SK-N-SH (cell line): Measurements from ENCODE around the gene CDC42BPG. TPM values are rescaled to one million over a fixed set of nuclear protein-coding genes. Genes with fewer than 3 reads are reported as not detected.

ENCODE experiments used
- CTCF ChIA-PET: fragments of 300-600, 350-600 bp; formaldehyde crosslinking; extraction: SDS; loops from one replicate; lab custom pipeline; 2021; lab: Yijun Ruan, JAX
- POLR2A ChIA-PET: fragments of 350-600 bp; sonication (Branson Sonifier 250); formaldehyde crosslinking; extraction: SDS; loops from one replicate; lab custom pipeline; 2020; ENCODE audit warnings: antibody characterized with exemption, inconsistent platforms; lab: Yijun Ruan, JAX
- DNase-seq: peaks from one replicate; pipeline ENCODE4 v3.0.0; 2012
- H2AFZ ChIP-seq: fragments of 200-600 bp; sonication (generic); 2 replicates; pipeline ENCODE4 v1.8.1; 2016; ENCODE audit warnings: antibody characterized with exemption, mild to moderate bottlenecking, low read depth
- H3F3A ChIP-seq: fragments of 200-600 bp; sonication (generic); replicated peaks from 2 replicates; pipeline ENCODE3; 2016; ENCODE audit warnings: antibody characterized with exemption, mild to moderate bottlenecking; ENCODE audit not compliant: insufficient read depth
- H3K27ac ChIP-seq, 2 experiments: fragments of 200-500 bp in 1 of 2; fragments of 200-600 bp in 1 of 2; sonication (Bioruptor generic) in 1 of 2; sonication (generic), shearing (Covaris generic) in 1 of 2; 2 replicates each; pipeline versions ENCODE4 v1.5.1 to v1.6.1; 2014 to 2016; ENCODE audit warnings: low read depth in 2 of 2, inconsistent platforms in 1 of 2, low read length in 1 of 2, mild to moderate bottlenecking in 1 of 2, mixed read lengths in 1 of 2
- H3K27me3 ChIP-seq: fragments of 200-600 bp; sonication (generic), shearing (Covaris generic); 2 replicates; pipeline ENCODE4 v1.6.1; 2016; ENCODE audit warnings: mixed run types; ENCODE audit not compliant: insufficient read depth
- H3K36me3 ChIP-seq, 2 experiments: fragments of 200-500 bp in 1 of 2; fragments of 200-600 bp in 1 of 2; sonication (Bioruptor generic) in 1 of 2; sonication (generic) in 1 of 2; replicated peaks in 1 of 2; 2 replicates each; pipeline versions ENCODE3 to v1.5.1; 2014 to 2016; ENCODE audit warnings: low read length in 1 of 2, mild to moderate bottlenecking in 1 of 2; ENCODE audit not compliant: insufficient read depth in 2 of 2, control insufficient read depth in 1 of 2
- H3K4me1 ChIP-seq, 2 experiments: fragments of 200-500 bp in 1 of 2; fragments of 200-600 bp in 1 of 2; sonication (Bioruptor generic) in 1 of 2; sonication (generic), shearing (Covaris generic) in 1 of 2; 2 replicates each; pipeline versions ENCODE4 v1.5.1 to v1.6.1; 2014 to 2016; ENCODE audit warnings: low read depth in 1 of 2, low read length in 1 of 2, mixed run types in 1 of 2; ENCODE audit not compliant: insufficient read depth in 2 of 2, control insufficient read depth in 1 of 2
- H3K4me2 ChIP-seq: fragments of 200-600 bp; sonication (generic), shearing (Covaris generic); 2 replicates; pipeline ENCODE4 v1.6.1; 2017; ENCODE audit warnings: mixed run types
- H3K4me3 ChIP-seq, 2 experiments: fragments of 200-500 bp in 1 of 2; fragments of 200-600 bp in 1 of 2; sonication (Bioruptor generic) in 1 of 2; sonication (generic), shearing (Covaris generic) in 1 of 2; 2 replicates each; pipeline versions ENCODE4 v1.5.1 to v1.8.1; 2014 to 2016; ENCODE audit warnings: low read depth in 2 of 2, inconsistent platforms in 1 of 2, low read length in 1 of 2, mild to moderate bottlenecking in 1 of 2, mixed read lengths in 1 of 2, moderate library complexity in 1 of 2
- H3K79me2 ChIP-seq: fragments of 200-600 bp; sonication (generic); 2 replicates; pipeline ENCODE4 v1.8.1; 2017; ENCODE audit warnings: mild to moderate bottlenecking; ENCODE audit not compliant: insufficient read depth
- H3K9ac ChIP-seq: fragments of 200-600 bp; sonication (generic); 2 replicates; pipeline ENCODE4 v1.6.1; 2017; ENCODE audit warnings: mixed run types
- H3K9me2 ChIP-seq: fragments of 200-600 bp; sonication (generic); 2 replicates; pipeline ENCODE4 v1.6.1; 2017; ENCODE audit warnings: mixed run types
- H3K9me3 ChIP-seq: fragments of 200-600 bp; sonication (generic); 2 replicates; pipeline ENCODE4 v1.6.1; 2017; ENCODE audit warnings: mixed run types, mild to moderate bottlenecking, moderate library complexity
- H4K20me1 ChIP-seq: fragments of 200-600 bp; sonication (generic); 2 replicates; pipeline ENCODE4 v1.6.1; 2017; ENCODE audit warnings: mild to moderate bottlenecking, mixed run types; ENCODE audit not compliant: insufficient read depth
- CHD2 ChIP-seq: fragments of 150-350 bp; IDR thresholded peaks from 2 replicates; pipeline ENCODE4 v1.6.1; 2018; ENCODE audit warnings: low read length; ENCODE audit not compliant: partially characterized antibody
- ELF1 ChIP-seq: IDR thresholded peaks from 2 replicates; pipeline ENCODE4 v1.4.0; 2012
- FOSL2 ChIP-seq: IDR thresholded peaks from 2 replicates; pipeline ENCODE4 v1.4.0; 2012; ENCODE audit warnings: low read depth, mild to moderate bottlenecking, moderate library complexity, borderline replicate concordance
- GABPA ChIP-seq: IDR thresholded peaks from 2 replicates; pipeline ENCODE4 v1.4.0; 2012; ENCODE audit warnings: low read depth, mild to moderate bottlenecking
- GATA2 ChIP-seq: sonication (generic); formaldehyde crosslinking; IDR thresholded peaks from 2 replicates; pipeline ENCODE4 v1.5.0; 2020; ENCODE audit warnings: mild to moderate bottlenecking, missing genetic modification reagents
- MEF2A ChIP-seq: IDR thresholded peaks from 2 replicates; pipeline ENCODE4 v1.4.0; 2012; ENCODE audit warnings: low read depth, borderline replicate concordance
- MXI1 ChIP-seq: IDR thresholded peaks from 2 replicates; pipeline ENCODE4 v1.6.1; 2012; ENCODE audit warnings: mild to moderate bottlenecking, low read depth, low read length, improper control_type of control experiment
- RAD21 ChIP-seq: IDR thresholded peaks from 2 replicates; pipeline ENCODE4 v1.6.1; 2012; ENCODE audit warnings: mild to moderate bottlenecking, low read length
- WGBS: methylation state at CpG from one replicate; pipeline ENCODE4 v1.1.6; 2017; ENCODE audit warnings: low lambda C conversion rate; 5-methylcytosine and 5-hydroxymethylcytosine counted together
- polyA plus RNA-seq, 3 experiments: library from polyadenylated mRNA; depleted of rRNA; stranded (reverse); fragments of >200 nt; gene quantifications; 2 replicates each; pipeline ENCODE4 v1.2.3, GENCODE V29; 2012
- TF ChIP-seq, protein P1 (sequence below): IDR thresholded peaks from 2 replicates; pipeline ENCODE4 v1.4.0; 2012; ENCODE audit warnings: low read depth
- TF ChIP-seq, protein P2 (sequence below): IDR thresholded peaks from 2 replicates; pipeline ENCODE4 v1.4.0; 2012; ENCODE audit warnings: low read depth, borderline replicate concordance
- TF ChIP-seq, protein P3 (sequence below): IDR thresholded peaks from 2 replicates; pipeline ENCODE4 v1.6.1; 2012; ENCODE audit warnings: mild to moderate bottlenecking, low read depth, low read length, moderate library complexity
- TF ChIP-seq, protein P4 (sequence below): fragments of 150-350 bp; IDR thresholded peaks from 2 replicates; pipeline ENCODE4 v1.6.1; 2016; ENCODE audit warnings: mild to moderate bottlenecking, low read depth, low read length
- TF ChIP-seq, protein P5 (sequence below): IDR thresholded peaks from 2 replicates; pipeline ENCODE4 v1.4.0; 2012; ENCODE audit warnings: low read depth, borderline replicate concordance

Gene CDC42BPG
- polyA plus RNA-seq, 1 of the 3 experiments (the other 2 are of a cell fraction), result 0.33 TPM

DNA sequence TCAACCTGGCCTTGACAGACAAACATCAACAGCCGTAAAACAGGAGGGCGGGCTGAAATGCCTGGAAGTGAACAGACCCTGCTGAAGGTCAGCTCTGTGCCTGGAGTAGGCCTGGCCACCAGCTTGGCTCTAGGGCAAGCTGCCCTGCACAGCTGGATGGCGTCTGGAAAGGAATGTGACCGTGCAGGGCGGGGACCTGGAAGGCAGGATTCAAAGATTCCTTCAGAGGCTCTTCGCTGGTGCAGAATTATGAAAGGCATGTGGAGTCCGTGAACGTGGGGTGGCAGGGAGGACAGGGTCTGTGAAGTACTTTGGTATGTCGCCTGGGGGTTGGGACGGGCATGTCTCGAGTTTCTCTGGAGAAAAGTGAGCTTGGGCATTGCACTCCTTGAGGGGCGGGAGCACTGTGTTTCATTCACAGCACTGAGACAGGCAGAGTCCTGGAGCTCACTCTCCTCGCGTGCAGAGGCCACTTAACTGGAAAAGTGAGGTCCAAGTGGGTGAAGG is 32.4 kb upstream of the CDC42BPG start:
- DNase-seq, result no peak
- CTCF ChIA-PET, result interaction anchor here (1.2 to 26.7 kb wide), 8 partner anchors 10 to 137 kb away, joined by 3 to 530 read pairs (median 10); partner anchors contain the start of genes ARL2 and CDC42BPG
- Histone ChIP-seq H3K4me1 (peaks cover 6 to 32% of the 10 kb centered on the region in 2 experiments; a peak in 2 of 4 replicates), H3K9ac (peak overlapping the region; percentile 82), H3K9me3 (no peaks in the 10 kb centered on the region), H3K27me3 (no peaks in the 10 kb centered on the region), H4K20me1 (peaks cover 38% of the 10 kb centered on the region), H2AFZ (no peak overlapping the region), H3F3A (no peaks in the 10 kb centered on the region), H3K4me2 (peak overlapping the region; percentile 92), H3K27ac (peak overlapping the region; percentile 38 to 77; a peak in 3 of 4 replicates), H3K9me2 (no peaks in the 10 kb centered on the region), H3K4me3 (peak overlapping the region; percentile 95 to 96), H3K79me2 (peaks cover 64% of the 10 kb centered on the region), H3K36me3 (peaks cover 16 to 20% of the 10 kb centered on the region in 2 experiments)
- POLR2A ChIA-PET, result no interaction called here
- 42% methylated on average over 14 of the region's 14 CpGs for WGBS
- no peak for TF ChIP-seq MXI1
- TF ChIP-seq, protein P1, sequence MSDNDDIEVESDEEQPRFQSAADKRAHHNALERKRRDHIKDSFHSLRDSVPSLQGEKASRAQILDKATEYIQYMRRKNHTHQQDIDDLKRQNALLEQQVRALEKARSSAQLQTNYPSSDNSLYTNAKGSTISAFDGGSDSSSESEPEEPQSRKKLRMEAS, result peak; percentile 29; the same call in 1 of the 2 replicates

DNA sequence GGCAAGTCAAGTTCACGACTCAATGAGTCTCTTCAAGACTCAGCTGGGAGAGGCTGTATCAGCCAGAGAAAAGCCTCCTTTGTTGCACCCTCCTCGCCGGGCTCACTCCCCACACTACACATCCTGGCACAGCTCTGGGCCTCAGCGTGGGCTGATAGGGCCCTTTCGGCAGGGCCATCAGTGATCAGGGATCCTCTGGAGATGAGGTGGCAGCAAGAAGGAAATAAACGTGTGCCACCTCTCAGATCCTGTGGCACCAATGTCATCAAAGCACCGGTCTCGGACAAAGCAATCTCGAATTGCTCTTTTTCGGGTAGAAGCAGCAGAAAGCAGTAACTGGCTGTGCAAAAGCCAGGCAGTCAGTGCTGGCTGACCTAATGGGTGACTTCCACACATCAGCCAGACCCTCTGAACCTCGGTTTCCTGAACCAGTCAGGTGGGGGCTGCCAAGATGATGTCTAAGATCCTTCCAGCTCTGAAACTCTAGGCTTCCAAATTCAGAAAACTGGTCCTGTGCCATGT is 31.8 kb upstream of the CDC42BPG start:
- H3K4me3 ChIP-seq, result peak overlapping the region; percentile 95 to 96; a peak in 3 of 4 replicates
- TF ChIP-seq FOSL2 (no peak), RAD21 (no peak), GABPA (no peak), ELF1 (no peak), CHD2 (no peak), GATA2 (CRISPR knock-in tag) (no peak), MXI1 (no peak), MEF2A (no peak)
- TF ChIP-seq, protein P2, sequence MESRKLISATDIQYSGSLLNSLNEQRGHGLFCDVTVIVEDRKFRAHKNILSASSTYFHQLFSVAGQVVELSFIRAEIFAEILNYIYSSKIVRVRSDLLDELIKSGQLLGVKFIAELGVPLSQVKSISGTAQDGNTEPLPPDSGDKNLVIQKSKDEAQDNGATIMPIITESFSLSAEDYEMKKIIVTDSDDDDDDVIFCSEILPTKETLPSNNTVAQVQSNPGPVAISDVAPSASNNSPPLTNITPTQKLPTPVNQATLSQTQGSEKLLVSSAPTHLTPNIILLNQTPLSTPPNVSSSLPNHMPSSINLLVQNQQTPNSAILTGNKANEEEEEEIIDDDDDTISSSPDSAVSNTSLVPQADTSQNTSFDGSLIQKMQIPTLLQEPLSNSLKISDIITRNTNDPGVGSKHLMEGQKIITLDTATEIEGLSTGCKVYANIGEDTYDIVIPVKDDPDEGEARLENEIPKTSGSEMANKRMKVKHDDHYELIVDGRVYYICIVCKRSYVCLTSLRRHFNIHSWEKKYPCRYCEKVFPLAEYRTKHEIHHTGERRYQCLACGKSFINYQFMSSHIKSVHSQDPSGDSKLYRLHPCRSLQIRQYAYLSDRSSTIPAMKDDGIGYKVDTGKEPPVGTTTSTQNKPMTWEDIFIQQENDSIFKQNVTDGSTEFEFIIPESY, result no peak
- TF ChIP-seq, protein P3, sequence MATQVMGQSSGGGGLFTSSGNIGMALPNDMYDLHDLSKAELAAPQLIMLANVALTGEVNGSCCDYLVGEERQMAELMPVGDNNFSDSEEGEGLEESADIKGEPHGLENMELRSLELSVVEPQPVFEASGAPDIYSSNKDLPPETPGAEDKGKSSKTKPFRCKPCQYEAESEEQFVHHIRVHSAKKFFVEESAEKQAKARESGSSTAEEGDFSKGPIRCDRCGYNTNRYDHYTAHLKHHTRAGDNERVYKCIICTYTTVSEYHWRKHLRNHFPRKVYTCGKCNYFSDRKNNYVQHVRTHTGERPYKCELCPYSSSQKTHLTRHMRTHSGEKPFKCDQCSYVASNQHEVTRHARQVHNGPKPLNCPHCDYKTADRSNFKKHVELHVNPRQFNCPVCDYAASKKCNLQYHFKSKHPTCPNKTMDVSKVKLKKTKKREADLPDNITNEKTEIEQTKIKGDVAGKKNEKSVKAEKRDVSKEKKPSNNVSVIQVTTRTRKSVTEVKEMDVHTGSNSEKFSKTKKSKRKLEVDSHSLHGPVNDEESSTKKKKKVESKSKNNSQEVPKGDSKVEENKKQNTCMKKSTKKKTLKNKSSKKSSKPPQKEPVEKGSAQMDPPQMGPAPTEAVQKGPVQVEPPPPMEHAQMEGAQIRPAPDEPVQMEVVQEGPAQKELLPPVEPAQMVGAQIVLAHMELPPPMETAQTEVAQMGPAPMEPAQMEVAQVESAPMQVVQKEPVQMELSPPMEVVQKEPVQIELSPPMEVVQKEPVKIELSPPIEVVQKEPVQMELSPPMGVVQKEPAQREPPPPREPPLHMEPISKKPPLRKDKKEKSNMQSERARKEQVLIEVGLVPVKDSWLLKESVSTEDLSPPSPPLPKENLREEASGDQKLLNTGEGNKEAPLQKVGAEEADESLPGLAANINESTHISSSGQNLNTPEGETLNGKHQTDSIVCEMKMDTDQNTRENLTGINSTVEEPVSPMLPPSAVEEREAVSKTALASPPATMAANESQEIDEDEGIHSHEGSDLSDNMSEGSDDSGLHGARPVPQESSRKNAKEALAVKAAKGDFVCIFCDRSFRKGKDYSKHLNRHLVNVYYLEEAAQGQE, result no peak
- TF ChIP-seq, protein P4, sequence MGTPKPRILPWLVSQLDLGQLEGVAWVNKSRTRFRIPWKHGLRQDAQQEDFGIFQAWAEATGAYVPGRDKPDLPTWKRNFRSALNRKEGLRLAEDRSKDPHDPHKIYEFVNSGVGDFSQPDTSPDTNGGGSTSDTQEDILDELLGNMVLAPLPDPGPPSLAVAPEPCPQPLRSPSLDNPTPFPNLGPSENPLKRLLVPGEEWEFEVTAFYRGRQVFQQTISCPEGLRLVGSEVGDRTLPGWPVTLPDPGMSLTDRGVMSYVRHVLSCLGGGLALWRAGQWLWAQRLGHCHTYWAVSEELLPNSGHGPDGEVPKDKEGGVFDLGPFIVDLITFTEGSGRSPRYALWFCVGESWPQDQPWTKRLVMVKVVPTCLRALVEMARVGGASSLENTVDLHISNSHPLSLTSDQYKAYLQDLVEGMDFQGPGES, result no peak
- TF ChIP-seq, protein P1, result no peak
- TF ChIP-seq, protein P5, sequence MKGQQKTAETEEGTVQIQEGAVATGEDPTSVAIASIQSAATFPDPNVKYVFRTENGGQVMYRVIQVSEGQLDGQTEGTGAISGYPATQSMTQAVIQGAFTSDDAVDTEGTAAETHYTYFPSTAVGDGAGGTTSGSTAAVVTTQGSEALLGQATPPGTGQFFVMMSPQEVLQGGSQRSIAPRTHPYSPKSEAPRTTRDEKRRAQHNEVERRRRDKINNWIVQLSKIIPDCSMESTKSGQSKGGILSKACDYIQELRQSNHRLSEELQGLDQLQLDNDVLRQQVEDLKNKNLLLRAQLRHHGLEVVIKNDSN, result no peak
- no peaks in the 10 kb centered on the region for H3F3A ChIP-seq
- H4K20me1 ChIP-seq, result peaks cover 44% of the 10 kb centered on the region
- CTCF ChIA-PET, result interaction anchor here (0.5 to 26.7 kb wide), 8 partner anchors 9 to 427 kb away, joined by 3 to 530 read pairs (median 10); partner anchors contain the start of genes ARL2 and CDC42BPG
- no peak overlapping the region for H2AFZ ChIP-seq
- peaks cover 22 to 26% of the 10 kb centered on the region in 2 experiments for H3K36me3 ChIP-seq
- H3K79me2 ChIP-seq, result peaks cover 70% of the 10 kb centered on the region
- H3K27ac ChIP-seq, result peak overlapping the region; percentile 38 to 61; a peak in 2 of 4 replicates
- no peaks in the 10 kb centered on the region for H3K9me2 ChIP-seq
- WGBS, result 87% methylated on average over 7 of the region's 11 CpGs
- no peak for DNase-seq
- H3K4me1 ChIP-seq, result peaks cover 7 to 30% of the 10 kb centered on the region in 2 experiments; a peak in 3 of 4 replicates
- no peaks in the 10 kb centered on the region for H3K9me3 ChIP-seq
- H3K4me2 ChIP-seq, result peak overlapping the region; percentile 92
- H3K9ac ChIP-seq, result peak overlapping the region; percentile 82
- POLR2A ChIA-PET, result no interaction called here
- no peaks in the 10 kb centered on the region for H3K27me3 ChIP-seq
